ENCODE data around the gene GUK1.

DNA sequence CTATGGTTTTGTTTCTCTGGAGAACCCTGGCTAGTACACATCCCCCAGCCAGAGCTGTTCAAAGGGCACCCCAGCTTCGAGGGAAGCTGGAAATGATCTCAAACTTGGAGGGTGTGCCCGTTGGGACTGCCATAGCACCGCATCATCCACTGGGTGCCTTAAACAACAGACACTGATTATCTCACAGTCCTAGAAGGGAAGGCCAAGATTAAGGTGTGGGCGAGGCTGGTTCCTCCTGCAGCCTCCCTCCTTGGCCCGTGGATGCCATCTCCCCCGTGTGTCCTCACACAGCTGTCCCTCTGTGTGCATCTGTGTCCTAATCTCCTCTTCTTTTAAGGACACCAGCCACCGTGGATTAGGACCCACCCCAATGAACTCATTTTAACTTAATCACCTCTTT is 21.3 kb downstream of the GUK1 start:
- TF ChIP-seq, protein P1, sequence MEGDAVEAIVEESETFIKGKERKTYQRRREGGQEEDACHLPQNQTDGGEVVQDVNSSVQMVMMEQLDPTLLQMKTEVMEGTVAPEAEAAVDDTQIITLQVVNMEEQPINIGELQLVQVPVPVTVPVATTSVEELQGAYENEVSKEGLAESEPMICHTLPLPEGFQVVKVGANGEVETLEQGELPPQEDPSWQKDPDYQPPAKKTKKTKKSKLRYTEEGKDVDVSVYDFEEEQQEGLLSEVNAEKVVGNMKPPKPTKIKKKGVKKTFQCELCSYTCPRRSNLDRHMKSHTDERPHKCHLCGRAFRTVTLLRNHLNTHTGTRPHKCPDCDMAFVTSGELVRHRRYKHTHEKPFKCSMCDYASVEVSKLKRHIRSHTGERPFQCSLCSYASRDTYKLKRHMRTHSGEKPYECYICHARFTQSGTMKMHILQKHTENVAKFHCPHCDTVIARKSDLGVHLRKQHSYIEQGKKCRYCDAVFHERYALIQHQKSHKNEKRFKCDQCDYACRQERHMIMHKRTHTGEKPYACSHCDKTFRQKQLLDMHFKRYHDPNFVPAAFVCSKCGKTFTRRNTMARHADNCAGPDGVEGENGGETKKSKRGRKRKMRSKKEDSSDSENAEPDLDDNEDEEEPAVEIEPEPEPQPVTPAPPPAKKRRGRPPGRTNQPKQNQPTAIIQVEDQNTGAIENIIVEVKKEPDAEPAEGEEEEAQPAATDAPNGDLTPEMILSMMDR (IDR thresholded peaks at IDR 0.05) = no peak
- TF ChIP-seq POLR2AphosphoS5 (IDR thresholded peaks at IDR 0.05) = no peak
- no peak for TF ChIP-seq POLR2A (IDR thresholded peaks at IDR 0.05)
- no peak for TF ChIP-seq EP300 (IDR thresholded peaks at IDR 0.05)

All from suprapubic skin (tissue), 4 donors.